Loucy (cell line): ENCODE data around the gene TMCC3.

Source experiments
- H2AFZ ChIP-seq: fragments of 200-600 bp; sonication (generic); 2 replicates; pipeline ENCODE4 v1.6.0; 2016; ENCODE audit warnings: antibody characterized with exemption, mild to moderate bottlenecking, low read length, moderate library complexity
- H3F3A ChIP-seq: fragments of 200-600 bp; 2 replicates; pipeline ENCODE4 v1.6.0; 2016; ENCODE audit warnings: antibody characterized with exemption, low read depth, mild to moderate bottlenecking
- H3K27me3 ChIP-seq: fragments of 200-600 bp; sonication (generic); 2 replicates; pipeline ENCODE4 v1.6.1; 2014; ENCODE audit warnings: low read length, mild to moderate bottlenecking; ENCODE audit not compliant: insufficient read depth, poor library complexity, severe bottlenecking
- H3K36me3 ChIP-seq: fragments of 200-600 bp; sonication (generic); 2 replicates; pipeline ENCODE4 v1.6.1; 2016; ENCODE audit warnings: low read length; ENCODE audit not compliant: insufficient read depth
- H3K4me1 ChIP-seq: fragments of 200-600 bp; sonication (generic); 2 replicates; pipeline ENCODE4 v1.5.1; 2014; ENCODE audit warnings: low read length, mild to moderate bottlenecking; ENCODE audit not compliant: insufficient read depth, poor library complexity, severe bottlenecking
- H3K4me2 ChIP-seq: fragments of 200-600 bp; sonication (generic); 2 replicates; pipeline ENCODE4 v1.6.0; 2014; ENCODE audit warnings: antibody characterized with exemption, low read length, low read depth, mild to moderate bottlenecking; ENCODE audit not compliant: poor library complexity, severe bottlenecking
- H3K4me3 ChIP-seq: fragments of 200-600 bp; sonication (generic); 2 replicates; pipeline ENCODE4 v1.5.1; 2014; ENCODE audit warnings: low read length, mild to moderate bottlenecking, mixed read lengths; ENCODE audit not compliant: poor library complexity, severe bottlenecking
- H3K79me2 ChIP-seq: fragments of 200-600 bp; sonication (generic); 2 replicates; pipeline ENCODE4 v1.6.1; 2014; ENCODE audit warnings: low read length; ENCODE audit not compliant: insufficient read depth
- H3K9ac ChIP-seq: fragments of 200-600 bp; sonication (generic); 2 replicates; pipeline ENCODE4 v1.6.0; 2014; ENCODE audit warnings: mild to moderate bottlenecking, low read depth, low read length, moderate library complexity; ENCODE audit not compliant: poor library complexity, severe bottlenecking
- H3K9me2 ChIP-seq: fragments of 200-600 bp; sonication (generic); replicated peaks from 2 replicates; pipeline ENCODE4 v1.6.1; 2016; ENCODE audit warnings: low read depth, low read length, mixed read lengths
- H3K9me3 ChIP-seq: fragments of 200-600 bp; sonication (generic); 2 replicates; pipeline ENCODE4 v1.6.1; 2014; ENCODE audit warnings: mild to moderate bottlenecking, antibody characterized with exemption, low read length, low read depth; ENCODE audit not compliant: insufficient read depth
- H4K20me1 ChIP-seq: fragments of 200-600 bp; sonication (generic); 2 replicates; pipeline ENCODE4 v1.6.0; 2014; ENCODE audit warnings: antibody characterized with exemption, low read length, mild to moderate bottlenecking; ENCODE audit not compliant: insufficient read depth, poor library complexity, severe bottlenecking
- CTCF ChIP-seq: fragments of 200-600 bp; sonication (generic); conservative IDR thresholded peaks from 2 replicates; pipeline ENCODE4 v1.5.1; 2014; ENCODE audit warnings: mild to moderate bottlenecking, antibody characterized with exemption, low read length
- EZH2phosphoT487 ChIP-seq: fragments of 200-600 bp; IDR thresholded peaks from 2 replicates; pipeline ENCODE4 v1.6.1; 2018; ENCODE audit warnings: antibody characterized with exemption, mild to moderate bottlenecking, moderate library complexity, borderline replicate concordance

The TMCC3 gene

GRCh38 chr12:94674051-94674451 lies 23.7 kb upstream of the TMCC3 start:
- H3K36me3 ChIP-seq: no peaks in the 10 kb centered on the region
- H3F3A ChIP-seq: peaks cover 6% of the 10 kb centered on the region
- H3K79me2 ChIP-seq: no peaks in the 10 kb centered on the region
- no peak overlapping the region for H3K4me2 ChIP-seq
- H3K4me3 ChIP-seq: no peak overlapping the region
- H3K4me1 ChIP-seq: peaks cover 30% of the 10 kb centered on the region
- no peaks in the 10 kb centered on the region for H3K27me3 ChIP-seq
- H4K20me1 ChIP-seq: no peaks in the 10 kb centered on the region
- H2AFZ ChIP-seq: no peak overlapping the region
- H3K9me2 ChIP-seq: no peaks in the 10 kb centered on the region
- TF ChIP-seq EZH2phosphoT487 (no peak), CTCF (no peak)
- H3K9ac ChIP-seq: no peak overlapping the region
- no peaks in the 10 kb centered on the region for H3K9me3 ChIP-seq

GRCh38 chr12:94673496-94673895 lies 23.1 kb upstream of the TMCC3 start:
- Histone ChIP-seq H3K27me3 (no peaks in the 10 kb centered on the region), H3F3A (peaks cover 6% of the 10 kb centered on the region), H3K4me1 (peaks cover 30% of the 10 kb centered on the region), H3K4me2 (no peak overlapping the region), H3K9me2 (no peaks in the 10 kb centered on the region), H4K20me1 (no peaks in the 10 kb centered on the region), H3K36me3 (no peaks in the 10 kb centered on the region), H3K79me2 (no peaks in the 10 kb centered on the region), H3K4me3 (no peak overlapping the region), H3K9me3 (no peaks in the 10 kb centered on the region), H2AFZ (no peak overlapping the region), H3K9ac (no peak overlapping the region)
- TF ChIP-seq EZH2phosphoT487 (no peak), CTCF (no peak)

GRCh38 chr12:94671917-94672316 lies 21.6 kb upstream of the TMCC3 start:
- Histone ChIP-seq H3K9ac (no peak overlapping the region), H3K4me1 (peaks cover 19% of the 10 kb centered on the region), H2AFZ (no peak overlapping the region), H3K9me3 (no peaks in the 10 kb centered on the region), H4K20me1 (no peaks in the 10 kb centered on the region), H3K4me2 (no peak overlapping the region), H3F3A (peaks cover 6% of the 10 kb centered on the region), H3K36me3 (no peaks in the 10 kb centered on the region), H3K79me2 (no peaks in the 10 kb centered on the region), H3K9me2 (no peaks in the 10 kb centered on the region), H3K4me3 (no peak overlapping the region), H3K27me3 (no peaks in the 10 kb centered on the region)
- no peak for TF ChIP-seq CTCF
- no peak for TF ChIP-seq EZH2phosphoT487
